ENCODE results near the gene XRCC2. TPM values are rescaled to one million over a fixed set of nuclear protein-coding genes. Genes with fewer than 3 reads are reported as not detected.

XRCC2 gene
- total and polyA plus RNA-seq, 8 donors: 0.05 to 0.37 (median 0.20) TPM

DNA sequence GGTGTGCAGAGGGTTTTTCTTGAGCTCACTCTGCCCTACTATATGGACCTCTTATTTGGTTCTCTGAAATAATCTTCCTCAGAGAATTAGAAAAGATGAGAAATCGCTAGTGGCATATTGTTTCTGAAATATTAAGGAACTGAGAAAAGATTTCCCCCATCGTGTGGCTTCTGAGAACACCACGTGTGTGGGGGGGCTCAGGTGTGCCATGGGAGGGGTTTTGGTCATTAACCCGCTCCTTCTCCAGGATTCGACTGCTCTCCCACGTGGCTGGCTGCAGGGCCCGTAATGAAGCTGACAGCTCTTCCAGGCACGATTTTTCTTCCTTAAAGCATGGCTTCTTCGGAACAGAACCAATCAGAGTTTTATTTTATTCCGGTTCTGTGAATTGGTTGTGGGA lies 67.7 kb downstream of the XRCC2 start:
- no peaks in the 10 kb centered on the region for H3K36me3 ChIP-seq
- H3K4me3 ChIP-seq: no peak overlapping the region
- no peaks in the 10 kb centered on the region for H3K9me3 ChIP-seq
- intact Hi-C loops (cut with DNase I): no loop called here
- ATAC-seq: no peak
- H3K27ac ChIP-seq: no peak overlapping the region
- DNase-seq: no peak
- no peak for FAIRE-seq
- no peaks in the 10 kb centered on the region for H3K4me1 ChIP-seq
- 59 to 64% methylated on average over 10 of the region's 10 CpGs for WGBS, 2 donors
- TF ChIP-seq, protein P1, sequence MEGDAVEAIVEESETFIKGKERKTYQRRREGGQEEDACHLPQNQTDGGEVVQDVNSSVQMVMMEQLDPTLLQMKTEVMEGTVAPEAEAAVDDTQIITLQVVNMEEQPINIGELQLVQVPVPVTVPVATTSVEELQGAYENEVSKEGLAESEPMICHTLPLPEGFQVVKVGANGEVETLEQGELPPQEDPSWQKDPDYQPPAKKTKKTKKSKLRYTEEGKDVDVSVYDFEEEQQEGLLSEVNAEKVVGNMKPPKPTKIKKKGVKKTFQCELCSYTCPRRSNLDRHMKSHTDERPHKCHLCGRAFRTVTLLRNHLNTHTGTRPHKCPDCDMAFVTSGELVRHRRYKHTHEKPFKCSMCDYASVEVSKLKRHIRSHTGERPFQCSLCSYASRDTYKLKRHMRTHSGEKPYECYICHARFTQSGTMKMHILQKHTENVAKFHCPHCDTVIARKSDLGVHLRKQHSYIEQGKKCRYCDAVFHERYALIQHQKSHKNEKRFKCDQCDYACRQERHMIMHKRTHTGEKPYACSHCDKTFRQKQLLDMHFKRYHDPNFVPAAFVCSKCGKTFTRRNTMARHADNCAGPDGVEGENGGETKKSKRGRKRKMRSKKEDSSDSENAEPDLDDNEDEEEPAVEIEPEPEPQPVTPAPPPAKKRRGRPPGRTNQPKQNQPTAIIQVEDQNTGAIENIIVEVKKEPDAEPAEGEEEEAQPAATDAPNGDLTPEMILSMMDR (IDR thresholded peaks at IDR 0.05): no peak
- H3K27me3 ChIP-seq: no peaks in the 10 kb centered on the region

DNA sequence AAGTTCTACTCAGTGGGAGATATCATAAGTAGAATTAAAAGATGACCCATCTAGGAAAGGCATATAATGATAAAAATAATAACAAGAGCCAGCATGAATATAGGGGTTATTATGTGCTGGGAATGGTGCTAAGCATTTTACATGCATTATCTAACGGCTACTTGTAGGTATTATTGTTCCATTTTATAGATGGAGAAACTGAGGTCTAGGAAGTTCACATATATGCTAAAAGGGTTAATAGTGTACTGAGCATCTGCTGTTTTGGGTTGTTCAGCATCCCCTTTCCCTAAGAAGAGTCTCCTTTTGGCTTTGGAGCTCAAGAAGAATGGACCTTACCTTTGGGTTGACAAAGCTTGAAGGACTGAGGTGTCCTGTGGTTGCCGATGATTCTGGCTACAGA lies 68.9 kb downstream of the XRCC2 start:
- TF ChIP-seq, protein P1 (IDR thresholded peaks at IDR 0.05): no peak
- WGBS, 2 donors: 82 to 88% methylated on average over 2 of the region's 2 CpGs
- FAIRE-seq (no peak), DNase-seq (no peak), ATAC-seq (no peak)
- no peaks in the 10 kb centered on the region for H3K4me1 ChIP-seq
- H3K9me3 ChIP-seq: no peaks in the 10 kb centered on the region
- no peaks in the 10 kb centered on the region for H3K27me3 ChIP-seq
- intact Hi-C loops (cut with DNase I): no loop called here
- H3K4me3 ChIP-seq: no peak overlapping the region
- H3K36me3 ChIP-seq: no peaks in the 10 kb centered on the region
- H3K27ac ChIP-seq: no peak overlapping the region

DNA sequence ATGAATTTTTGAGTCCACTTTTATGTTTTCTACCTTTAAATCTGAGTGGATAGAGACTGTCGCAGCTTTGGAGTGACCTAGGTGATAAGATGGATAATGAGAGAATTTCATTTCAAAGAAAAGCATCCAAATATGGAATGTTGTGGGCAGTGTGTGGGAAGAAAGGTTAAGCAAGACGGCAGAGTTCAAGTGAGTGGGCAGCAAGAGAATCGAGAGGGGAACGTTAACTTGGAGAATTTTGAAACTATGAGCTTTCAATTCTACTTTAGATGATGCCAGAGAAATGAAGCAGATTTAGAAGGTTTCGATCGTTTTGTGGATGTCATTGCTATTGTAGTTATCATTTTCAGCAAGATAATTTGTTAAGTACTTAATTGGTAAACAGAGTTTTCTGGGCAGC lies 73.0 kb downstream of the XRCC2 start:
- Histone ChIP-seq H3K4me1 (no peaks in the 10 kb centered on the region), H3K36me3 (no peaks in the 10 kb centered on the region), H3K4me3 (no peak overlapping the region), H3K27me3 (no peaks in the 10 kb centered on the region), H3K27ac (no peak overlapping the region), H3K9me3 (no peaks in the 10 kb centered on the region)
- TF ChIP-seq, protein P1 (IDR thresholded peaks at IDR 0.05): no peak
- DNase-seq: no peak
- ATAC-seq: no peak
- no peak for FAIRE-seq
- 68 to 75% methylated on average over 6 of the region's 6 CpGs for WGBS, 2 donors
- intact Hi-C loops (cut with DNase I): no loop called here

DNA sequence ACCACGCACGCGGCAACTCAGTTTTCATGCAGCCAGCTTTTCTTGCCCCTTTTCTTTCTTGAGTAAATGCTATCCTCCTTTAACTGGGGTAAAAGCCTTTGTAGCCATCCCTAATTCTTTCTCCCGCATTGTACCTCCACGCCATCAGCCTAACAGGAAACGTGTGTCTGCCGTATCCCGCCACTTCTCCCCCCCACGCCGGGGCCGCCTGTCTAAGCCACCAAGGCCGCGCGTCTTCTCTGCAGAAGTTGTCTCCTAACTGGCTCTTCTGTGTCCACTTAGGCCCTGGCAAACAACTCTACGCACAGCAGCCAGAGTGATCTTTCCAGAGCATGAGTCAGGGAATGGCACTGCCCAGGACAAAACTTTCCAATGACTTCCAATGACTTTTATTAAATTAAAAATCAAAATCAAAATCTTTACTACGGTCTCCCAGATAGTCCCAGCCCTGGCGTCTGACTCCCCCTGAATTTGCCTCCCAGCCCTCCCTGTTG lies 74.6 kb downstream of the XRCC2 start:
- Histone ChIP-seq H3K27ac (no peak overlapping the region), H3K4me1 (no peaks in the 10 kb centered on the region), H3K36me3 (no peaks in the 10 kb centered on the region), H3K4me3 (no peak overlapping the region), H3K27me3 (no peaks in the 10 kb centered on the region), H3K9me3 (no peaks in the 10 kb centered on the region)
- no peak for DNase-seq
- 91 to 96% methylated on average over 17 of the region's 17 CpGs for WGBS, 2 donors
- FAIRE-seq: no peak
- intact Hi-C loops (cut with DNase I): no loop called here
- ATAC-seq: no peak
- TF ChIP-seq, protein P1 (IDR thresholded peaks at IDR 0.05): no peak

DNA sequence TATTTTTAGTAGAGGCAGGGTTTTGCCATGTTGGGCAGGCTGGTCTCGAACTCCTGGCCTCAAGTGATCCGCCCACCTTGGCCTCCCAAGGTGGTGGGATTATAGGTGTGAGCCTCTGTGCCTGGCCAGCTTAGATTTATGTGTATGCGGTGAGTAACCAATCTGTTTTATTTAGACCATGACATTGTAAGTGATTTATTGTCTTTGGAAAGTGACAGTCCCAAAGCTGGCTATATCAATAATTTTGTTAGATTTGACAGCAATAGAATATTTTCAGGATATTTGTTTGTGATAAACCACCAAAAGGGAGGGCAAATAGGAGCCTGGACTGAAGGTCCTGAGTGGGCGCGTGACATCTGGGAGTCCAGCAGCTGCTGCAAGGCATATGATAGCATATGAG lies 75.7 kb downstream of the XRCC2 start:
- Histone ChIP-seq H3K4me1 (no peaks in the 10 kb centered on the region), H3K36me3 (no peaks in the 10 kb centered on the region), H3K4me3 (no peak overlapping the region), H3K27ac (no peak overlapping the region), H3K9me3 (no peaks in the 10 kb centered on the region), H3K27me3 (no peaks in the 10 kb centered on the region)
- no peak for FAIRE-seq
- intact Hi-C loops (cut with DNase I): no loop called here
- ATAC-seq: no peak
- TF ChIP-seq, protein P1 (IDR thresholded peaks at IDR 0.05): no peak
- no peak for DNase-seq
- WGBS, 2 donors: 84% methylated on average over 5 of the region's 5 CpGs

Measured in pancreas (tissue), 10 donors.